ENCODE data around the gene MLF2. TPM values are rescaled to one million over a fixed set of nuclear protein-coding genes. Genes with fewer than 3 reads are reported as not detected.

Gene MLF2
- total and polyA plus RNA-seq, 2 donors from 2014 or later: 141 to 289 TPM

- Histone ChIP-seq H3K4me1 (ENCODE audit: control insufficient read depth in 2 of 3, insufficient read depth in 2 of 3, low read depth in 1 of 3, low read length in 3 of 3) (peaks cover 2 to 19% (median 16%) of the 10 kb centered on the region in 3 donors), H3K9ac (ENCODE audit: low read length in 3 of 3) (no peak overlapping the region), H3K9me3 (ENCODE audit: control insufficient read depth in 2 of 3, insufficient read depth in 1 of 3, low read length in 3 of 3) (no peaks in the 10 kb centered on the region), H3K27me3 (ENCODE audit: control insufficient read depth, insufficient read depth, low read length) (no peaks in the 10 kb centered on the region), H3K36me3 (ENCODE audit: control insufficient read depth in 2 of 3, insufficient read depth in 3 of 3, low read length in 3 of 3) (peaks cover 0 to 4% (median 4%) of the 10 kb centered on the region in 3 donors), H3K27ac (ENCODE audit: low read depth in 2 of 2, low read length in 2 of 2) (no peak overlapping the region), H3K4me3 (ENCODE audit: low read length in 3 of 3) (no peak overlapping the region)
- FAIRE-seq (no peak), DNase-seq (no peak)
- TF ChIP-seq, protein P1, sequence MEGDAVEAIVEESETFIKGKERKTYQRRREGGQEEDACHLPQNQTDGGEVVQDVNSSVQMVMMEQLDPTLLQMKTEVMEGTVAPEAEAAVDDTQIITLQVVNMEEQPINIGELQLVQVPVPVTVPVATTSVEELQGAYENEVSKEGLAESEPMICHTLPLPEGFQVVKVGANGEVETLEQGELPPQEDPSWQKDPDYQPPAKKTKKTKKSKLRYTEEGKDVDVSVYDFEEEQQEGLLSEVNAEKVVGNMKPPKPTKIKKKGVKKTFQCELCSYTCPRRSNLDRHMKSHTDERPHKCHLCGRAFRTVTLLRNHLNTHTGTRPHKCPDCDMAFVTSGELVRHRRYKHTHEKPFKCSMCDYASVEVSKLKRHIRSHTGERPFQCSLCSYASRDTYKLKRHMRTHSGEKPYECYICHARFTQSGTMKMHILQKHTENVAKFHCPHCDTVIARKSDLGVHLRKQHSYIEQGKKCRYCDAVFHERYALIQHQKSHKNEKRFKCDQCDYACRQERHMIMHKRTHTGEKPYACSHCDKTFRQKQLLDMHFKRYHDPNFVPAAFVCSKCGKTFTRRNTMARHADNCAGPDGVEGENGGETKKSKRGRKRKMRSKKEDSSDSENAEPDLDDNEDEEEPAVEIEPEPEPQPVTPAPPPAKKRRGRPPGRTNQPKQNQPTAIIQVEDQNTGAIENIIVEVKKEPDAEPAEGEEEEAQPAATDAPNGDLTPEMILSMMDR (IDR thresholded peaks at IDR 0.05; ENCODE audit: borderline replicate concordance, extremely low read depth, insufficient read depth): no peak
- intact Hi-C loops (cut with DNase I): no loop called here
Observed at GRCh38 chr12:6770094-6770493, 17.2 kb upstream of the MLF2 start.

- peaks cover 2 to 22% (median 17%) of the 10 kb centered on the region in 3 donors for H3K4me1 ChIP-seq (ENCODE audit: control insufficient read depth in 2 of 3, insufficient read depth in 2 of 3, low read depth in 1 of 3, low read length in 3 of 3)
- no peak for FAIRE-seq
- no peak overlapping the region for H3K27ac ChIP-seq (ENCODE audit: low read depth in 2 of 2, low read length in 2 of 2)
- no peak overlapping the region for H3K9ac ChIP-seq (ENCODE audit: low read length in 3 of 3)
- no peaks in the 10 kb centered on the region for H3K27me3 ChIP-seq (ENCODE audit: control insufficient read depth, insufficient read depth, low read length)
- H3K36me3 ChIP-seq (ENCODE audit: control insufficient read depth in 2 of 3, insufficient read depth in 3 of 3, low read length in 3 of 3): peaks cover 0 to 4% (median 4%) of the 10 kb centered on the region in 3 donors
- H3K9me3 ChIP-seq (ENCODE audit: control insufficient read depth in 2 of 3, insufficient read depth in 1 of 3, low read length in 3 of 3): no peaks in the 10 kb centered on the region
- TF ChIP-seq, protein P1 (IDR thresholded peaks at IDR 0.05; ENCODE audit: borderline replicate concordance, extremely low read depth, insufficient read depth): no peak
- intact Hi-C loops (cut with DNase I): no loop called here
- no peak for DNase-seq
- H3K4me3 ChIP-seq (ENCODE audit: low read length in 3 of 3): no peak overlapping the region
Observed at GRCh38 chr12:6769666-6770065, 16.7 kb upstream of the MLF2 start.

DNA sequence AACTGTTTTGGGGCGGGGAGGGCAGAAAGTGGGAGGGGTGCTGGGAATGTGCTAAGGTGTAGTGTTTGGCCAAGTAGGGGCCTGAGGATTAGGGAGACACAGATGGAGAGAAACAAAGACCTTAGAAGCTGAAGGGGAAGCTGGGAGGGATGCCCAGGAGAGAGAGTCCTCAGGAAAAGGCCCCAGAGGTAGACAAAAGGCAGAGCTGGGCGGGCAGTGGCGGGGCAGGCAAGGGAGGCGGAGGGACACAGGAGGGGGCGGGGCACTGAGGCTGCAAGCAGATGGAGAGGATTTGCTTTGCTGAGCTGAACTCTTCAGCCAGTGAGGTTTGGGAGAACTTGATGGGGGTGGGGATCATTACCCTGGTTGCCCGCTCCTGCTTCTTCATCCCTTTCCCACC lies 16.0 kb upstream of the MLF2 start:
- Histone ChIP-seq H3K9ac (ENCODE audit: low read length in 3 of 3) (peak overlapping the region in 2 of 3 donors; percentile 24 to 46), H3K4me3 (ENCODE audit: low read length in 3 of 3) (peak overlapping the region; percentile 65 to 93 (median 91)), H3K4me1 (ENCODE audit: control insufficient read depth in 2 of 3, insufficient read depth in 2 of 3, low read depth in 1 of 3, low read length in 3 of 3) (peaks cover 2 to 25% (median 17%) of the 10 kb centered on the region in 3 donors), H3K27me3 (ENCODE audit: control insufficient read depth, insufficient read depth, low read length) (no peaks in the 10 kb centered on the region), H3K27ac (ENCODE audit: low read depth in 2 of 2, low read length in 2 of 2) (peak overlapping the region in 1 of 2 donors; percentile 33), H3K36me3 (ENCODE audit: control insufficient read depth in 2 of 3, insufficient read depth in 3 of 3, low read length in 3 of 3) (peaks cover 0 to 4% (median 4%) of the 10 kb centered on the region in 3 donors), H3K9me3 (ENCODE audit: control insufficient read depth in 2 of 3, insufficient read depth in 1 of 3, low read length in 3 of 3) (no peaks in the 10 kb centered on the region)
- TF ChIP-seq, protein P1 (IDR thresholded peaks at IDR 0.05; ENCODE audit: borderline replicate concordance, extremely low read depth, insufficient read depth): no peak
- DNase-seq (peak in 4 of 5 donors; percentile 76 to 88 (median 84)), FAIRE-seq (no peak)
- intact Hi-C loops (cut with DNase I): no loop called here
